ENCODE data around the gene COL26A1. TPM values are rescaled to one million over a fixed set of nuclear protein-coding genes. Genes with fewer than 3 reads are reported as not detected.
"Not testable (repeated sequence)": the region's sequence is repeated elsewhere in the genome, so short reads cannot be mapped to it uniquely, and the experiment has no call there.

Gene COL26A1
- total RNA-seq, 6 donors from 2014 or later = 0.20 to 1.0 (median 0.30) TPM; not detected in 2

- no peak for TF ChIP-seq POLR2A (IDR thresholded peaks at IDR 0.05)
- no peak for TF ChIP-seq CTCF (IDR thresholded peaks at IDR 0.05)
- no peak for TF ChIP-seq POLR2AphosphoS5 (IDR thresholded peaks at IDR 0.05)
- Histone ChIP-seq H3K9me3 (no peaks in the 10 kb centered on the region), H3K36me3 (no peaks in the 10 kb centered on the region), H3K27me3 (no peaks in the 10 kb centered on the region), H3K27ac (no peak overlapping the region), H3K4me1 (no peaks in the 10 kb centered on the region), H3K4me3 (no peak overlapping the region)
- WGBS, 2 donors = 84 to 86% methylated on average over 8 to 9 of the region's 9 CpGs
- ATAC-seq (ENCODE audit: low FRiP score in 2 of 2) = no peak
- no peak for DNase-seq
Measured at GRCh38 chr7:101470668-101471487, 108.2 kb downstream of the COL26A1 start.

- TF ChIP-seq POLR2AphosphoS5 (IDR thresholded peaks at IDR 0.05) (no peak), POLR2A (IDR thresholded peaks at IDR 0.05) (no peak), EP300 (IDR thresholded peaks at IDR 0.05) (no peak), CTCF (IDR thresholded peaks at IDR 0.05) (no peak)
- ATAC-seq (ENCODE audit: low FRiP score in 2 of 2) = no peak
Measured at GRCh38 chr7:101474178-101474577, 111.5 kb downstream of the COL26A1 start.

GRCh38 chr7:101475691-101476090 lies 113.0 kb downstream of the COL26A1 start:
- not testable (repeated sequence) for ATAC-seq (ENCODE audit: low FRiP score in 2 of 2); H3K27ac ChIP-seq; H3K27me3 ChIP-seq; H3K4me3 ChIP-seq; H3K4me1 ChIP-seq; H3K36me3 ChIP-seq; DNase-seq
- peaks cover 10 to 13% (median 13%) of the 10 kb centered on the region in 4 donors for H3K9me3 ChIP-seq
- WGBS, 2 donors = 77 to 78% methylated on average over 2 of the region's 2 CpGs

More at GRCh38 chr7:101474178-101474577, 111.5 kb downstream of the COL26A1 start:
- Histone ChIP-seq H3K4me1 (no peaks in the 10 kb centered on the region), H3K27me3 (no peaks in the 10 kb centered on the region), H3K9me3 (peaks cover 3 to 9% (median 6%) of the 10 kb centered on the region in 4 donors), H3K4me3 (no peak overlapping the region), H3K36me3 (no peaks in the 10 kb centered on the region), H3K27ac (no peak overlapping the region)
- no peak for DNase-seq
- WGBS, 2 donors = 62 to 64% methylated on average over 5 of the region's 5 CpGs

- peaks cover 10 to 13% (median 13%) of the 10 kb centered on the region in 4 donors for H3K9me3 ChIP-seq
- TF ChIP-seq POLR2A (IDR thresholded peaks at IDR 0.05) (no peak), POLR2AphosphoS5 (IDR thresholded peaks at IDR 0.05) (no peak), CTCF (IDR thresholded peaks at IDR 0.05) (no peak), EP300 (IDR thresholded peaks at IDR 0.05) (no peak)
- H3K27me3 ChIP-seq = no peaks in the 10 kb centered on the region
- ATAC-seq (ENCODE audit: low FRiP score in 2 of 2) (no peak), DNase-seq (no peak)
- no peak overlapping the region for H3K4me3 ChIP-seq
- H3K27ac ChIP-seq = no peak overlapping the region
- H3K4me1 ChIP-seq = no peaks in the 10 kb centered on the region
- no peaks in the 10 kb centered on the region for H3K36me3 ChIP-seq
- WGBS, 2 donors = 94 to 100% methylated on average over 1 of the region's 1 CpG
Measured at GRCh38 chr7:101479217-101479616, 116.5 kb downstream of the COL26A1 start.

- not testable (repeated sequence) for H3K4me3 ChIP-seq; ATAC-seq (ENCODE audit: low FRiP score in 2 of 2); H3K9me3 ChIP-seq; H3K36me3 ChIP-seq; DNase-seq; H3K27me3 ChIP-seq; H3K27ac ChIP-seq; H3K4me1 ChIP-seq
- 81 to 88% methylated on average over 7 of the region's 7 CpGs for WGBS, 2 donors
Measured at GRCh38 chr7:101486056-101486432, 123.4 kb downstream of the COL26A1 start.
